ENCODE data around the gene PARD6B. TPM values are rescaled to one million over a fixed set of nuclear protein-coding genes. Genes with fewer than 3 reads are reported as not detected.

PARD6B gene
- total and polyA plus RNA-seq, 2 experiments from 2014 or later = 14.6 to 41.0 TPM

- no peaks in the 10 kb centered on the region for H3K9me3 ChIP-seq (ENCODE audit: low read depth)
- WGBS (ENCODE audit: low lambda C conversion rate, missing lambda C conversion rate) = 84% methylated on average over 9 of the region's 9 CpGs
- H3K4me3 ChIP-seq = no peak overlapping the region
- TF ChIP-seq CTCF (IDR thresholded peaks at IDR 0.05; ENCODE audit: poor library complexity) = no peak
- TF ChIP-seq EZH2phosphoT487 (IDR thresholded peaks at IDR 0.05; ENCODE audit: low read depth, severe bottlenecking, unreplicated experiment) = no peak
- no peak for TF ChIP-seq EZH2 (IDR thresholded peaks at IDR 0.05; ENCODE audit: borderline replicate concordance)
- peak overlapping the region; percentile 26 for H3K4me2 ChIP-seq
- no peak for DNase-seq (ENCODE audit: low spot score)
- peaks cover 9% of the 10 kb centered on the region for H3K4me1 ChIP-seq (ENCODE audit: insufficient read depth)
- H3K36me3 ChIP-seq (replicated peaks; ENCODE audit: insufficient read depth, low read depth) = no peaks in the 10 kb centered on the region
- H3K27me3 ChIP-seq = no peaks in the 10 kb centered on the region
- H2AFZ ChIP-seq = peak overlapping the region; percentile 22
- H3K9me2 ChIP-seq (replicated peaks; ENCODE audit: insufficient read depth) = no peaks in the 10 kb centered on the region
- no peaks in the 10 kb centered on the region for H4K20me1 ChIP-seq (ENCODE audit: insufficient read depth, poor library complexity, severe bottlenecking)
- H3K79me2 ChIP-seq = no peaks in the 10 kb centered on the region
- peak overlapping the region; percentile 64 for H3K27ac ChIP-seq
These were observed 20.8 kb upstream of the PARD6B start for GRCh38 chr20:50710492-50711063.

- H3K9me2 ChIP-seq (replicated peaks; ENCODE audit: insufficient read depth) = no peaks in the 10 kb centered on the region
- peaks cover 9% of the 10 kb centered on the region for H3K4me1 ChIP-seq (ENCODE audit: insufficient read depth)
- H3K4me3 ChIP-seq = no peak overlapping the region
- no peak for TF ChIP-seq EZH2 (IDR thresholded peaks at IDR 0.05; ENCODE audit: borderline replicate concordance)
- no peak for TF ChIP-seq EZH2phosphoT487 (IDR thresholded peaks at IDR 0.05; ENCODE audit: low read depth, severe bottlenecking, unreplicated experiment)
- no peak for TF ChIP-seq CTCF (IDR thresholded peaks at IDR 0.05; ENCODE audit: poor library complexity)
- no peaks in the 10 kb centered on the region for H3K36me3 ChIP-seq (replicated peaks; ENCODE audit: insufficient read depth, low read depth)
- peak overlapping the region; percentile 26 for H3K4me2 ChIP-seq
- no peaks in the 10 kb centered on the region for H4K20me1 ChIP-seq (ENCODE audit: insufficient read depth, poor library complexity, severe bottlenecking)
- DNase-seq (ENCODE audit: low spot score) = no peak
- no peaks in the 10 kb centered on the region for H3K79me2 ChIP-seq
- H3K27me3 ChIP-seq = no peaks in the 10 kb centered on the region
- peak overlapping the region; percentile 64 for H3K27ac ChIP-seq
- H3K9me3 ChIP-seq (ENCODE audit: low read depth) = no peaks in the 10 kb centered on the region
- 79% methylated on average over 13 of the region's 13 CpGs for WGBS (ENCODE audit: low lambda C conversion rate, missing lambda C conversion rate)
- H2AFZ ChIP-seq = peak overlapping the region; percentile 22
These were observed 20.1 kb upstream of the PARD6B start for GRCh38 chr20:50711113-50711825.

GRCh38 chr20:50712771-50713656 is 18.4 kb upstream of the PARD6B start:
- WGBS (ENCODE audit: low lambda C conversion rate, missing lambda C conversion rate) = 81% methylated on average over 7 of the region's 7 CpGs
- Histone ChIP-seq H3K79me2 (no peaks in the 10 kb centered on the region), H3K9me2 (replicated peaks; ENCODE audit: insufficient read depth) (no peaks in the 10 kb centered on the region), H3K27me3 (no peaks in the 10 kb centered on the region), H3K36me3 (replicated peaks; ENCODE audit: insufficient read depth, low read depth) (no peaks in the 10 kb centered on the region), H3K4me3 (no peak overlapping the region), H3K4me1 (ENCODE audit: insufficient read depth) (peaks cover 9% of the 10 kb centered on the region), H3K27ac (no peak overlapping the region), H2AFZ (no peak overlapping the region), H3K4me2 (no peak overlapping the region), H3K9me3 (ENCODE audit: low read depth) (no peaks in the 10 kb centered on the region), H4K20me1 (ENCODE audit: insufficient read depth, poor library complexity, severe bottlenecking) (no peaks in the 10 kb centered on the region)
- TF ChIP-seq EZH2 (IDR thresholded peaks at IDR 0.05; ENCODE audit: borderline replicate concordance) = no peak
- no peak for TF ChIP-seq EZH2phosphoT487 (IDR thresholded peaks at IDR 0.05; ENCODE audit: low read depth, severe bottlenecking, unreplicated experiment)
- no peak for TF ChIP-seq CTCF (IDR thresholded peaks at IDR 0.05; ENCODE audit: poor library complexity)
- no peak for DNase-seq (ENCODE audit: low spot score)
